CD4-positive, alpha-beta T cell (primary cell): ENCODE results near the gene NAV2. TPM values are rescaled to one million over a fixed set of nuclear protein-coding genes. Genes with fewer than 3 reads are reported as not detected.

Experiments used
- ATAC-seq: fragments of 200-7000 bp; cut with Tn5 transposase; one replicate; pipeline ENCODE4 v1.10.0; 2022; ENCODE audit warnings: mild to moderate bottlenecking; ENCODE audit not compliant: poor library complexity
- CTCF ChIA-PET: fragments of 350-600 bp; sonication (Branson Sonifier 250); formaldehyde crosslinking; loops from one replicate; lab custom pipeline; 2021; ENCODE audit warnings: antibody characterized with exemption, inconsistent platforms; lab: Charles Lee
- POLR2A ChIA-PET: fragments of 350-600 bp; sonication (Branson Sonifier 250); formaldehyde crosslinking; loops from one replicate; lab custom pipeline; 2021; ENCODE audit warnings: antibody characterized with exemption, inconsistent platforms; lab: Charles Lee
- DNase-seq, 14 experiments: peaks; one replicate each; pipeline ENCODE4 v3.0.0-alpha.2; 2013 to 2020; ENCODE audit warnings: mixed read lengths in 2 of 14
- H3K27ac ChIP-seq, 2 donors: one replicate each; pipeline versions ENCODE4 v1.5.1 to v1.7.0; 2013; ENCODE audit warnings: low read length in 2 of 2, low read depth in 1 of 2, mild to moderate bottlenecking in 1 of 2
- H3K27me3 ChIP-seq, 2 experiments: 1 replicate in 1 of 2; 2 replicates in 1 of 2; pipeline versions ENCODE4 v1.6.1 to v1.7.0; 2013; ENCODE audit warnings: low read length in 2 of 2, control low read depth in 1 of 2, mild to moderate bottlenecking in 1 of 2, moderate library complexity in 1 of 2; ENCODE audit not compliant: insufficient read depth in 2 of 2, control insufficient read depth in 1 of 2
- H3K36me3 ChIP-seq: one replicate; pipeline ENCODE4 v1.6.1; 2013; ENCODE audit warnings: low read length, control low read depth; ENCODE audit not compliant: insufficient read depth
- H3K4me1 ChIP-seq: one replicate; pipeline ENCODE4 v1.6.1; 2013; ENCODE audit warnings: low read length, control low read depth; ENCODE audit not compliant: insufficient read depth
- H3K4me3 ChIP-seq: one replicate; pipeline ENCODE4 v1.5.1; 2013; ENCODE audit warnings: mild to moderate bottlenecking, low read length, moderate library complexity
- H3K9me3 ChIP-seq, 2 experiments: 1 replicate in 1 of 2; 2 replicates in 1 of 2; pipeline versions ENCODE4 v1.6.1 to v1.7.0; 2013; ENCODE audit warnings: low read length in 2 of 2, mild to moderate bottlenecking in 2 of 2, control low read depth in 1 of 2, moderate library complexity in 1 of 2; ENCODE audit not compliant: control insufficient read depth in 1 of 2, insufficient read depth in 1 of 2
- H3K27ac Mint-ChIP-seq: one replicate; pipeline ENCODE4 v1.8.0; 2020; ENCODE audit warnings: mixed read lengths
- H3K27me3 Mint-ChIP-seq: one replicate; pipeline ENCODE4 v1.8.0; 2021; ENCODE audit warnings: mixed read lengths
- H3K36me3 Mint-ChIP-seq: one replicate; pipeline ENCODE4 v1.8.0; 2021; ENCODE audit warnings: low read depth, mixed read lengths
- H3K4me1 Mint-ChIP-seq: one replicate; pipeline ENCODE4 v1.8.0; 2021; ENCODE audit warnings: low read depth, mixed read lengths
- H3K4me3 Mint-ChIP-seq: one replicate; pipeline ENCODE4 v1.8.0; 2020; ENCODE audit warnings: mild to moderate bottlenecking, mixed read lengths
- H3K9me3 Mint-ChIP-seq: one replicate; pipeline ENCODE4 v1.8.0; 2020; ENCODE audit warnings: mixed read lengths
- CTCF ChIP-seq: fragments of 200-600 bp; IDR thresholded peaks from one replicate; pipeline ENCODE4 v1.8.0; 2022; ENCODE audit warnings: antibody characterized with exemption, mild to moderate bottlenecking
- intact Hi-C, 2 experiments: fragments of 100-400 bp; cut with DNase I in 1 of 2; cut with micrococcal nuclease in 1 of 2; formaldehyde crosslinking; loops; one replicate each; pipeline versions ENCODE4 v1.15.1 to v1.9.0; 2023 to 2025; cut with DNase I, micrococcal nuclease
- total RNA-seq, 174 experiments: library from RNA in 2 of 174; stranded (reverse) in 2 of 174; gene quantifications; one replicate each; pipeline ENCODE4 v1.2.3 and lab custom pipeline; 2021 to 2026

Gene NAV2
- total RNA-seq, 2 experiments from 2014 or later = 0.55 to 0.64 TPM

GRCh38 chr11:19774329-19774728, 61.7 kb downstream of the NAV2 start:
- POLR2A ChIA-PET = no interaction called here
- no peak for DNase-seq

GRCh38 chr11:19774817-19775580, 62.4 kb downstream of the NAV2 start:
- Histone ChIP-seq H3K36me3 (no peaks in the 10 kb centered on the region), H3K27me3 (peaks cover 28 to 40% of the 10 kb centered on the region in 2 experiments), H3K4me3 (no peak overlapping the region), H3K9me3 (no peaks in the 10 kb centered on the region), H3K4me1 (peaks cover 9% of the 10 kb centered on the region), H3K27ac (no peak overlapping the region)
- intact Hi-C loops = no loop called here
- Mint-ChIP-seq H3K9me3 (no peaks in the 10 kb centered on the region), H3K4me3 (no peak overlapping the region), H3K27me3 (peaks cover 72% of the 10 kb centered on the region), H3K36me3 (no peaks in the 10 kb centered on the region), H3K27ac (no peak overlapping the region), H3K4me1 (no peaks in the 10 kb centered on the region)
- DNase-seq (no peak), ATAC-seq (no peak)
- ChIA-PET POLR2A (no interaction called here), CTCF (no interaction called here)
- TF ChIP-seq CTCF = no peak

More at GRCh38 chr11:19774329-19774728, 61.7 kb downstream of the NAV2 start:
- TF ChIP-seq CTCF = no peak
- H3K27ac Mint-ChIP-seq = no peak overlapping the region
- no peaks in the 10 kb centered on the region for H3K9me3 Mint-ChIP-seq
- no peak overlapping the region for H3K4me3 ChIP-seq
- no peak for ATAC-seq
- H3K27me3 ChIP-seq = peaks cover 27 to 38% of the 10 kb centered on the region in 2 experiments
- CTCF ChIA-PET = no interaction called here
- H3K4me3 Mint-ChIP-seq = no peak overlapping the region
- H3K4me1 ChIP-seq = peaks cover 9% of the 10 kb centered on the region
- H3K4me1 Mint-ChIP-seq = no peaks in the 10 kb centered on the region
- H3K9me3 ChIP-seq = no peaks in the 10 kb centered on the region
- intact Hi-C loops = no loop called here
- H3K36me3 ChIP-seq = no peaks in the 10 kb centered on the region
- H3K27me3 Mint-ChIP-seq = peaks cover 65% of the 10 kb centered on the region
- H3K27ac ChIP-seq = no peak overlapping the region
- no peaks in the 10 kb centered on the region for H3K36me3 Mint-ChIP-seq

GRCh38 chr11:19775622-19776021, 63.0 kb downstream of the NAV2 start:
- Mint-ChIP-seq H3K4me3 (no peak overlapping the region), H3K27ac (no peak overlapping the region), H3K27me3 (peaks cover 74% of the 10 kb centered on the region), H3K4me1 (no peaks in the 10 kb centered on the region), H3K36me3 (no peaks in the 10 kb centered on the region), H3K9me3 (no peaks in the 10 kb centered on the region)
- DNase-seq (no peak), ATAC-seq (no peak)
- Histone ChIP-seq H3K9me3 (no peaks in the 10 kb centered on the region), H3K36me3 (no peaks in the 10 kb centered on the region), H3K4me3 (no peak overlapping the region), H3K27ac (no peak overlapping the region), H3K4me1 (peaks cover 9% of the 10 kb centered on the region), H3K27me3 (peaks cover 28 to 36% of the 10 kb centered on the region in 2 experiments)
- ChIA-PET POLR2A (no interaction called here), CTCF (no interaction called here)
- intact Hi-C loops = no loop called here
- no peak for TF ChIP-seq CTCF
